Transverse colon (tissue), 4 donors: ENCODE measurements around the gene P2RY12.

Source experiments
- POLR2A ChIP-seq: fragments of 450-650 bp; IDR thresholded peaks from one replicate; pipeline ENCODE4 v1.6.1; 2016; ENCODE audit warnings: antibody characterized with exemption, mild to moderate bottlenecking, moderate library complexity
- POLR2AphosphoS5 ChIP-seq, 3 donors: sonication (generic); formaldehyde crosslinking; IDR thresholded peaks; one replicate each; pipeline ENCODE4 v1.6.1; 2016; ENCODE audit warnings: antibody characterized with exemption in 3 of 3
- TF ChIP-seq, protein P1 (sequence below), 5 experiments: fragments of 200-600 bp in 3 of 5; fragments of 450-650 bp in 2 of 5; sonication (generic) in 3 of 5; IDR thresholded peaks; 1 replicate in 2 of 5; 2 replicates in 3 of 5; pipeline ENCODE4 v1.5.1; 2016 to 2017; ENCODE audit warnings: antibody characterized with exemption in 5 of 5, inconsistent platforms in 3 of 5, mild to moderate bottlenecking in 2 of 5, moderate library complexity in 1 of 5

DNA sequence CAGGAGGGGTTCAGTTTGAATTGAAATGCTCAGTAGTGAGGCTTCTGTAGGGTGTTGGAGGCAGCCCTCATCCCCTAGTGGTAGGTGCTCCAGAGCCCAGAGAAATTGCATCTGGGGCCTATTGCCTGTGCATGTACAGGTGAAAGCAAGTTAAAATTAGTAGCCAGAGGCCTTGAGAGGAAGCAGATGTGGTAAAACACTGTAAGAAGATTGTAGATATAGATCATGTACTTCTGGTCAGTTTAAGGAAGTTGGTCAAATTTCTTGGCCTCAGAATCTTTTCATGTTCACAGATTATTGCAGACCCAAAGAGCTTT lies 41.7 kb upstream of the P2RY12 start:
- TF ChIP-seq POLR2AphosphoS5 (IDR thresholded peaks at IDR 0.05): no peak
- TF ChIP-seq, protein P1, sequence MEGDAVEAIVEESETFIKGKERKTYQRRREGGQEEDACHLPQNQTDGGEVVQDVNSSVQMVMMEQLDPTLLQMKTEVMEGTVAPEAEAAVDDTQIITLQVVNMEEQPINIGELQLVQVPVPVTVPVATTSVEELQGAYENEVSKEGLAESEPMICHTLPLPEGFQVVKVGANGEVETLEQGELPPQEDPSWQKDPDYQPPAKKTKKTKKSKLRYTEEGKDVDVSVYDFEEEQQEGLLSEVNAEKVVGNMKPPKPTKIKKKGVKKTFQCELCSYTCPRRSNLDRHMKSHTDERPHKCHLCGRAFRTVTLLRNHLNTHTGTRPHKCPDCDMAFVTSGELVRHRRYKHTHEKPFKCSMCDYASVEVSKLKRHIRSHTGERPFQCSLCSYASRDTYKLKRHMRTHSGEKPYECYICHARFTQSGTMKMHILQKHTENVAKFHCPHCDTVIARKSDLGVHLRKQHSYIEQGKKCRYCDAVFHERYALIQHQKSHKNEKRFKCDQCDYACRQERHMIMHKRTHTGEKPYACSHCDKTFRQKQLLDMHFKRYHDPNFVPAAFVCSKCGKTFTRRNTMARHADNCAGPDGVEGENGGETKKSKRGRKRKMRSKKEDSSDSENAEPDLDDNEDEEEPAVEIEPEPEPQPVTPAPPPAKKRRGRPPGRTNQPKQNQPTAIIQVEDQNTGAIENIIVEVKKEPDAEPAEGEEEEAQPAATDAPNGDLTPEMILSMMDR (IDR thresholded peaks at IDR 0.05): peak in 1 of 5 experiments; percentile 1
- TF ChIP-seq POLR2A: no peak
